GM23338 (cell line): ENCODE data around the gene TPD52L2.

Source experiments
- CREB1 ChIP-seq: fragments of 250-450 bp; sonication (Bioruptor Pico); IDR thresholded peaks from 2 replicates; pipeline ENCODE4 v1.5.0; 2020; ENCODE audit warnings: low read depth, mild to moderate bottlenecking, moderate library complexity
- EZH2 ChIP-seq: fragments of 200-600 bp; sonication (generic); IDR thresholded peaks from one replicate; pipeline ENCODE4 v1.8.0; 2017; ENCODE audit warnings: antibody characterized with exemption, mild to moderate bottlenecking, low read depth; ENCODE audit not compliant: unreplicated experiment
- EZH2phosphoT487 ChIP-seq: fragments of 200-600 bp; sonication (generic); IDR thresholded peaks from one replicate; pipeline ENCODE4 v1.8.1; 2018; ENCODE audit warnings: antibody characterized with exemption; ENCODE audit not compliant: unreplicated experiment
- JUNB ChIP-seq: IDR thresholded peaks from one replicate; pipeline ENCODE4 v1.6.1; 2016; ENCODE audit warnings: antibody characterized with exemption; ENCODE audit not compliant: unreplicated experiment
- POLR2AphosphoS5 ChIP-seq: IDR thresholded peaks from 2 replicates; pipeline ENCODE4 v1.6.1; 2016; ENCODE audit warnings: antibody characterized with exemption, low read depth
- ZNF331 ChIP-seq: fragments of 250-450 bp; sonication (Bioruptor Pico); IDR thresholded peaks from 2 replicates; pipeline ENCODE4 v1.5.0; 2020; ENCODE audit warnings: low read depth, mild to moderate bottlenecking, moderate library complexity
- TF ChIP-seq, protein P1 (sequence below): IDR thresholded peaks from one replicate; pipeline ENCODE4 v1.6.1; 2018; ENCODE audit warnings: antibody characterized with exemption; ENCODE audit not compliant: unreplicated experiment
- TF ChIP-seq, protein P2 (sequence below), 2 experiments: fragments of 200-600 bp in 1 of 2; sonication (generic) in 1 of 2; conservative IDR thresholded peaks; 2 replicates each; pipeline versions ENCODE4 v1.5.1 to v1.6.1; 2016 to 2017; ENCODE audit warnings: antibody characterized with exemption in 2 of 2, low read depth in 2 of 2, mild to moderate bottlenecking in 2 of 2, moderate library complexity in 1 of 2
- TF ChIP-seq, protein P3 (sequence below): fragments of 250-450 bp; sonication (Bioruptor Pico); IDR thresholded peaks from 2 replicates; pipeline ENCODE4 v1.5.0; 2020; ENCODE audit warnings: mild to moderate bottlenecking, moderate library complexity

DNA sequence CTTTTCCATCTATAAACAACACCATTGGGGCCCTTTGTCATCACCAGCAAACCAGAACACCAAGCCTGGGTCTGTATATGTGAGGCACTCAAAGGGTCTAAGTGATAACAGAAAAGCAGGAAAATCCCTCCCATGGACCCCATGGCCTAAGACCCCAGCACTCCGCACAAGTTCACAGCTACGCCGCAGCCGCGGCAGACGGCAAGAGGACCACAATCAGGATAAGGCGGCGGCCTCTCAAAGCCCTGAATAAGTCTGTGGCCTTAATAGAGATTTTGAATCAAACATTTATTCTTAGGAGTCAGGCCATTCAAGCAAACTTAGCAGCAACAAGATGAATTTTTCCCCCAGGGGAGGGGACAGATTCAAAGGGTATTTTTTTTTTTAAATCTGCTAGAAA is 36.9 kb upstream of the TPD52L2 start:
- TF ChIP-seq, protein P1, sequence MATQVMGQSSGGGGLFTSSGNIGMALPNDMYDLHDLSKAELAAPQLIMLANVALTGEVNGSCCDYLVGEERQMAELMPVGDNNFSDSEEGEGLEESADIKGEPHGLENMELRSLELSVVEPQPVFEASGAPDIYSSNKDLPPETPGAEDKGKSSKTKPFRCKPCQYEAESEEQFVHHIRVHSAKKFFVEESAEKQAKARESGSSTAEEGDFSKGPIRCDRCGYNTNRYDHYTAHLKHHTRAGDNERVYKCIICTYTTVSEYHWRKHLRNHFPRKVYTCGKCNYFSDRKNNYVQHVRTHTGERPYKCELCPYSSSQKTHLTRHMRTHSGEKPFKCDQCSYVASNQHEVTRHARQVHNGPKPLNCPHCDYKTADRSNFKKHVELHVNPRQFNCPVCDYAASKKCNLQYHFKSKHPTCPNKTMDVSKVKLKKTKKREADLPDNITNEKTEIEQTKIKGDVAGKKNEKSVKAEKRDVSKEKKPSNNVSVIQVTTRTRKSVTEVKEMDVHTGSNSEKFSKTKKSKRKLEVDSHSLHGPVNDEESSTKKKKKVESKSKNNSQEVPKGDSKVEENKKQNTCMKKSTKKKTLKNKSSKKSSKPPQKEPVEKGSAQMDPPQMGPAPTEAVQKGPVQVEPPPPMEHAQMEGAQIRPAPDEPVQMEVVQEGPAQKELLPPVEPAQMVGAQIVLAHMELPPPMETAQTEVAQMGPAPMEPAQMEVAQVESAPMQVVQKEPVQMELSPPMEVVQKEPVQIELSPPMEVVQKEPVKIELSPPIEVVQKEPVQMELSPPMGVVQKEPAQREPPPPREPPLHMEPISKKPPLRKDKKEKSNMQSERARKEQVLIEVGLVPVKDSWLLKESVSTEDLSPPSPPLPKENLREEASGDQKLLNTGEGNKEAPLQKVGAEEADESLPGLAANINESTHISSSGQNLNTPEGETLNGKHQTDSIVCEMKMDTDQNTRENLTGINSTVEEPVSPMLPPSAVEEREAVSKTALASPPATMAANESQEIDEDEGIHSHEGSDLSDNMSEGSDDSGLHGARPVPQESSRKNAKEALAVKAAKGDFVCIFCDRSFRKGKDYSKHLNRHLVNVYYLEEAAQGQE: no peak
- TF ChIP-seq, protein P2, sequence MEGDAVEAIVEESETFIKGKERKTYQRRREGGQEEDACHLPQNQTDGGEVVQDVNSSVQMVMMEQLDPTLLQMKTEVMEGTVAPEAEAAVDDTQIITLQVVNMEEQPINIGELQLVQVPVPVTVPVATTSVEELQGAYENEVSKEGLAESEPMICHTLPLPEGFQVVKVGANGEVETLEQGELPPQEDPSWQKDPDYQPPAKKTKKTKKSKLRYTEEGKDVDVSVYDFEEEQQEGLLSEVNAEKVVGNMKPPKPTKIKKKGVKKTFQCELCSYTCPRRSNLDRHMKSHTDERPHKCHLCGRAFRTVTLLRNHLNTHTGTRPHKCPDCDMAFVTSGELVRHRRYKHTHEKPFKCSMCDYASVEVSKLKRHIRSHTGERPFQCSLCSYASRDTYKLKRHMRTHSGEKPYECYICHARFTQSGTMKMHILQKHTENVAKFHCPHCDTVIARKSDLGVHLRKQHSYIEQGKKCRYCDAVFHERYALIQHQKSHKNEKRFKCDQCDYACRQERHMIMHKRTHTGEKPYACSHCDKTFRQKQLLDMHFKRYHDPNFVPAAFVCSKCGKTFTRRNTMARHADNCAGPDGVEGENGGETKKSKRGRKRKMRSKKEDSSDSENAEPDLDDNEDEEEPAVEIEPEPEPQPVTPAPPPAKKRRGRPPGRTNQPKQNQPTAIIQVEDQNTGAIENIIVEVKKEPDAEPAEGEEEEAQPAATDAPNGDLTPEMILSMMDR (conservative IDR thresholded peaks at IDR 0.05; ENCODE audit: low read depth in 2 of 2): no peak
- TF ChIP-seq POLR2AphosphoS5 (no peak), EZH2phosphoT487 (no peak), JUNB (no peak), EZH2 (no peak), CREB1 (CRISPR knock-in tag) (no peak), ZNF331 (CRISPR knock-in tag) (no peak)
- TF ChIP-seq, protein P3, sequence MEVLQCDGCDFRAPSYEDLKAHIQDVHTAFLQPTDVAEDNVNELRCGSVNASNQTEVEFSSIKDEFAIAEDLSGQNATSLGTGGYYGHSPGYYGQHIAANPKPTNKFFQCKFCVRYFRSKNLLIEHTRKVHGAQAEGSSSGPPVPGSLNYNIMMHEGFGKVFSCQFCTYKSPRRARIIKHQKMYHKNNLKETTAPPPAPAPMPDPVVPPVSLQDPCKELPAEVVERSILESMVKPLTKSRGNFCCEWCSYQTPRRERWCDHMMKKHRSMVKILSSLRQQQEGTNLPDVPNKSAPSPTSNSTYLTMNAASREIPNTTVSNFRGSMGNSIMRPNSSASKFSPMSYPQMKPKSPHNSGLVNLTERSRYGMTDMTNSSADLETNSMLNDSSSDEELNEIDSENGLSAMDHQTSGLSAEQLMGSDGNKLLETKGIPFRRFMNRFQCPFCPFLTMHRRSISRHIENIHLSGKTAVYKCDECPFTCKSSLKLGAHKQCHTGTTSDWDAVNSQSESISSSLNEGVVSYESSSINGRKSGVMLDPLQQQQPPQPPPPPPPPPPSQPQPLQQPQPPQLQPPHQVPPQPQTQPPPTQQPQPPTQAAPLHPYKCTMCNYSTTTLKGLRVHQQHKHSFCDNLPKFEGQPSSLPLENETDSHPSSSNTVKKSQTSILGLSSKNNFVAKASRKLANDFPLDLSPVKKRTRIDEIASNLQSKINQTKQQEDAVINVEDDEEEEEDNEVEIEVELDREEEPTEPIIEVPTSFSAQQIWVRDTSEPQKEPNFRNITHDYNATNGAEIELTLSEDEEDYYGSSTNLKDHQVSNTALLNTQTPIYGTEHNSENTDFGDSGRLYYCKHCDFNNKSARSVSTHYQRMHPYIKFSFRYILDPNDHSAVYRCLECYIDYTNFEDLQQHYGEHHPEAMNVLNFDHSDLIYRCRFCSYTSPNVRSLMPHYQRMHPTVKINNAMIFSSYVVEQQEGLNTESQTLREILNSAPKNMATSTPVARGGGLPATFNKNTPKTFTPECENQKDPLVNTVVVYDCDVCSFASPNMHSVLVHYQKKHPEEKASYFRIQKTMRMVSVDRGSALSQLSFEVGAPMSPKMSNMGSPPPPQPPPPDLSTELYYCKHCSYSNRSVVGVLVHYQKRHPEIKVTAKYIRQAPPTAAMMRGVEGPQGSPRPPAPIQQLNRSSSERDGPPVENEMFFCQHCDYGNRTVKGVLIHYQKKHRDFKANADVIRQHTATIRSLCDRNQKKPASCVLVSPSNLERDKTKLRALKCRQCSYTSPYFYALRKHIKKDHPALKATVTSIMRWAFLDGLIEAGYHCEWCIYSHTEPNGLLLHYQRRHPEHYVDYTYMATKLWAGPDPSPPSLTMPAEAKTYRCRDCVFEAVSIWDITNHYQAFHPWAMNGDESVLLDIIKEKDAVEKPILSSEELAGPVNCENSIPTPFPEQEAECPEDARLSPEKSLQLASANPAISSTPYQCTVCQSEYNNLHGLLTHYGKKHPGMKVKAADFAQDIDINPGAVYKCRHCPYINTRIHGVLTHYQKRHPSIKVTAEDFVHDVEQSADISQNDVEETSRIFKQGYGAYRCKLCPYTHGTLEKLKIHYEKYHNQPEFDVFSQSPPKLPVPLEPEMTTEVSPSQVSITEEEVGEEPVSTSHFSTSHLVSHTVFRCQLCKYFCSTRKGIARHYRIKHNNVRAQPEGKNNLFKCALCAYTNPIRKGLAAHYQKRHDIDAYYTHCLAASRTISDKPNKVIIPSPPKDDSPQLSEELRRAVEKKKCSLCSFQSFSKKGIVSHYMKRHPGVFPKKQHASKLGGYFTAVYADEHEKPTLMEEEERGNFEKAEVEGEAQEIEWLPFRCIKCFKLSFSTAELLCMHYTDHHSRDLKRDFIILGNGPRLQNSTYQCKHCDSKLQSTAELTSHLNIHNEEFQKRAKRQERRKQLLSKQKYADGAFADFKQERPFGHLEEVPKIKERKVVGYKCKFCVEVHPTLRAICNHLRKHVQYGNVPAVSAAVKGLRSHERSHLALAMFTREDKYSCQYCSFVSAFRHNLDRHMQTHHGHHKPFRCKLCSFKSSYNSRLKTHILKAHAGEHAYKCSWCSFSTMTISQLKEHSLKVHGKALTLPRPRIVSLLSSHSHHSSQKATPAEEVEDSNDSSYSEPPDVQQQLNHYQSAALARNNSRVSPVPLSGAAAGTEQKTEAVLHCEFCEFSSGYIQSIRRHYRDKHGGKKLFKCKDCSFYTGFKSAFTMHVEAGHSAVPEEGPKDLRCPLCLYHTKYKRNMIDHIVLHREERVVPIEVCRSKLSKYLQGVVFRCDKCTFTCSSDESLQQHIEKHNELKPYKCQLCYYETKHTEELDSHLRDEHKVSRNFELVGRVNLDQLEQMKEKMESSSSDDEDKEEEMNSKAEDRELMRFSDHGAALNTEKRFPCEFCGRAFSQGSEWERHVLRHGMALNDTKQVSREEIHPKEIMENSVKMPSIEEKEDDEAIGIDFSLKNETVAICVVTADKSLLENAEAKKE: no peak
